GM18867 (cell line): Measurements from ENCODE around the gene HDAC5.
"Not testable (repeated sequence)": the region's sequence is repeated elsewhere in the genome, so short reads cannot be mapped to it uniquely, and the experiment has no call there.

ENCODE experiments used
- ATAC-seq: cut with Tn5 transposase; IDR thresholded peaks from one replicate; pipeline ENCODE4 v1.9.1; 2021; ENCODE audit warnings: mild to moderate bottlenecking, moderate library complexity; ENCODE audit not compliant: unreplicated experiment

The HDAC5 gene

DNA sequence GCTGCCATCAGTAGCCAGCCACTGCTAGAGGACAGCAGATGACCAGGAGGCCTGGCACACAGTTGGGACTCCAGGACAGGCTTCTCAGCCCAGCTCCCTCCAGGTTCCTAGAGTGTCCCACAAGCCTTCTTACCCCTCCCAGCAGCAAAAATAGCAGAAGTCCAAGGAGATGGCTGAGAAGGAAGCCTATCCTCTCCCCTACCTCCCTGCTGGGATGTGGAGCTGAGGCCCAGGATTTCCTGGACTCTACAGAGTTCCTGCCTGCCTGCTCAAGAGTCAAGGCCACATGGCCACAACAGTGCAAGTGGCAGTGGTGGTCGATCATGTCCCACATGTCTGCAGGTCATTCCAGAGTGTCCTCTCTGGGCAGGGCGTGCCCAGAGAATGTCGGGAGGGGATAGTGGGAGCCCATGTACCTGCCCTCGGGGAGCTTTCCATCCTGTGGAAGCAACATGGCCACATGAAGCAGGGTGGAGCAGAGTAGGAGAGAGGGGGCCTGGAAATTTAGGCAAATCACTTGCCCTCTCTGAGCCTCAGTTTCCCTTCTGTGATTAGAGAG is 10.6 kb upstream of the HDAC5 start:
- no peak for ATAC-seq

DNA sequence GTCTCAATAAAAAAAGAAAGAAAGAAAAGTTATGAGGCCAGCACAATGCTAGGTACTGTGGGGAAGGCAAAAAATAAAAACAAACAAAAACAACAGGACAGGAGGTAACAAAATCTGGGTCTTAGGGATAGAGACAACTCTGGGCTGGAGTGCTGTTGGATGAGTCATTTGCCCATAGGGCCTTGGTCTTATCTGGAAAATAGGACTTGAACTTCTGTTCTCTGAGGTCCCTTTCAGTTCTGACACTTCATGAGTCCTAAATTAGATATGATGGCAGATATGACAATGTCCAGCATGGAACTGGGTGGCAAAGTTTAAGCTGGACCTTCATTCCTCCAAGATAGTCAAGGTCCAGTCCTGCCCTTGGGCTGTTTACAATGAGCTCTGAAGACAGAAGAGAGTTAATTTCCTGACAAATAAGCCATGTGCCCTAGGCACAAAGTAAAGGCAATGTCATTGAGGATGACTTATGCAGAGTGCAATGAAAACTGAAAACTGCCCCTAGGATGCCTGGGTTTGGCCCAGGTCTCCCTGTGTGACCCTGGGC is 8.9 kb upstream of the HDAC5 start:
- no peak for ATAC-seq

DNA sequence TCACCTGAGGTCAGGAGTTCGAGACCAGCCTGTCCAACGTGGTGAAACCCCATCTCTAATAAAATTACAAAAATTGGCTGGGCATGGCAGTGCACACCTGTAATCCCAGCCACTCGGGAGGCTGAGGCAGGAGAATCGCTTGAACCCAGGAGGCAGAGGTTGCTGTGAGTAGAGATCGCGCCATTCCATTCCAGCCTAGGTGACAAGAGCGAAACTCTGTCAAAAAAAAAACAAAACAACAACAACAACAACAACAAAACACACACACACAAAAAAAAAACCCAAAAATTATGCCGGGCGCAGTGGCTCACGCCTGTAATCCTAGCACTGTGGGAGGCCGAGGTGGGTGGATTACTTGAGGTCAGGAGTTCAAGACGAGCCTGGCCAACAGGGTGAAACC is 7.9 kb upstream of the HDAC5 start:
- ATAC-seq, result not testable (repeated sequence)

DNA sequence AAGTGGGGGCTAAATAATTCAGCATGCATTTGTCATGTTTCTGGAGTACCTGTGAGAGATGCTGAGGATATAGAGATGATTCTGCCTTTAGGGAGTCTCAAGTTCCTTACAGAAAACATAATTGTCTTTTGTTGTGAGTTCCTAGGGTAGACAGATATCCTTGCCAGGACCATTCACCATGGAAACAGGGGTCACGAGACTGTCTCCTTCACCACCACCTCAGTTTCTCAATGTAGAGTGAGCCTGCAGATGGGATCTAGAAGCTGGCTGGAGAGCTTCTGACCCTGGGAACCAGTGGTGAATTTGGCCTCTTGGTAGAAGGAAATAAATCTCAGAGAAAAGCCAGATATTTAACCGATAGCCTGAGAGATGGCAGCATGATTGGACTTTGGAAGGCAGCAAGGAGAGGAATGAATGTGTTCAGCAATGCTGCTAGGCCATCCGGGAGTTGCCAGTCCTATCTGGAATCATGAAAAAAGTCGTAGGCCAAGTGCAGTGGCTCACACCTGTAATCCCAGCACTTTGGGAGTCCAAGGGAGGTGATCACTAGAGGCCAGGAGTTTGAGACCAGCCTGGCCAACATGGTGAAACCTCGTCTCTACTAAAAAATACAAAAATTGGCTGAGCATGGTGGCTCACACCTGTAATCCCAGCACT is 7.4 kb upstream of the HDAC5 start:
- ATAC-seq, result no peak

DNA sequence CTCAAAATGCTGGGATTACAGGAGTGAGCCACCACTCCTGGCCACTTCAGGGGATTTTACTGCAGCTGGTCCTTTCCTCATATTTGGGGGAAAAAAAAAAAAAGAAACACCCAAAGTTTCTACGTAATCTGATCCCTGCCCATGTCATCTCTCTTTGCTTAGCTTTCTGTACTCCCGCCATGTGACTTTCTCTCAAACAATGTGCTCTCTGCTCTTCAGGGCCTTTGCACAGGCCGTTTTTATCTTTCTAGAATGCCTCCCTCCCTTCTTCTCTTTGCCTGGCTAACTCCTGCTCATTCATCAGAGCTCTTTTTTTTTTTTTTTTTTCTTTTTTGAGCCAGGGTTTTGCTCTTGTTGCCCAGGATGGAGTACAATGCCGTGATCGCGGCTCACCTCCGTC is 4.9 kb upstream of the HDAC5 start:
- ATAC-seq, result no peak

DNA sequence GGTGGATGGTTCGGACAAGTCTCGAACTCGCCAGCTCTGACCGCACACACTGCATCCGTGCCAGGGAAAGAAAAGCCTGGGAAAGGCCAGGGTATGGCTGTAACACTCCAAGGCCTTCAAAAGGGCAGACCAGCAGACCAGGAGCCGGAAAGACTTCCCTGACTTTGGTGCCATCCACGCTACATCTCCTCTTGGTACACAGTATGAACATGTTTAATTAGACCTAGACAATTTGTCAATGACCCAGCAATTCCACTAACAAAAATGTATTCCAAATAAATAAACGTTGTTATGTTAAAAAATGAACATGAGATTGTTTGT is 637 bp upstream of the HDAC5 start:
- ATAC-seq, result no peak

DNA sequence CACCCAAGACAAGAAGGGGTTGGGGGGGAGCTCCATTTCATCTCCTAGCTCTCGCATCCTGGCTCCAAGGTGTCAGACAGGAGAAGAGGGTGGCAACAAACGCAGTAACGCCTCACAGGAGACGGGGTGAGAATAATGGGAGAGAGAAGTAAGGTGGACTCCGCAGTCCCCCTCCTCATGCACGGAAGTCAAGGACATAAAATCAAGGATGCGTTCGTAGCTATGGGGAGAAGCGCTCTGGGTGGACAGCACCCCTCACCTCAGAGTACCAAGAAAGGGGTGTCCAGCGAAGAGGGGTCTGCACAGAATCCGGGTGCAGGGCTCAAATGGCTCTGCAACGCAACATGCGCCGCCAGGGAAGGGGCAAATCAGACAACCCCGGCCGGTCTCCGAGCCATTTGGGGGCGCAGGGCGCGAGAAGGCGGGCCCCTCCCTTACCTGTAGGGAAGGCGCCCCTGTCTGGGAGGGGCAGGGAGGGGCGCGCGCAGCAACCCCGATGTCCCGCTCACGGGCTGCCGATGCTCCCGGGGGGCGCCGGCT is 555 bp downstream of the HDAC5 start:
- ATAC-seq, result peak; percentile 14

DNA sequence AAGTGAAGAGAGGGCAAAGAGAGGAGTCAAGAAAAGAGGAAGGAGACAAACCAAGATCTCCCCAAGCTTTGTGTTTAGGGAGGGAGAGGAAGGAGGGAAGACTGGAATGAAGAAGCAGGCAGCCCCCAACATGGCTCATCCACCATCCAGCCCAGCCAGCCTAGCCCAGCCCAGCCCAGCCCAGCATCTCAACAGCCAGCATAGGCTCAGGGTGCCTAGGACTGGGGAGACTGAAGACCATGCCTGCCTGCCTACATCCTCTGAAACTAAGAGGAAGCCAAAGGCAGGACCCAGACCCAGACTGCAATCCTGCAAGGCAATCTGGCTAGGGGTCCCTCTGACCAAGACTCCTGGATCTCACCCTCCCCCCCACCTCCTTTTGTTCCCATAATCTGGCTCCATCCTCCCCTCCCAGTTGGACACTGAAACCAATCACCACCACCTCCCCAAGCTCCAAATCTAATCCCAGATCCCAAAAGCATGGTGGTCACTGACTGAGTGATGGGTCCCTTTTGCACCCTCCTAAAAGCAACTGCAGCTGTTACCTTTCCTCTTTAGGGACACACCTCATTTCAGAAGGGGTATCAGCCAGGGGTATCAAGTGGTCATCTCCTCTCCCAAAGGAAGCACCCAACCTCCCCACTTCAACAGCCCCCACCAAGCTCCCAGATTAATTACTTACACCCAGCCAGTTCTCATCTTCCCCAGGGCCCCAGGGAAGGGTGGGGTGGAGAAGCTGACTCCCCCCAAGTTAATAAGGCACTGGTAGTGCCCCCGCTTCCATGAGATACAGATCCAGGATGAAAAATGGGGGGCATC is 1.2 kb downstream of the HDAC5 start:
- ATAC-seq, result no peak

DNA sequence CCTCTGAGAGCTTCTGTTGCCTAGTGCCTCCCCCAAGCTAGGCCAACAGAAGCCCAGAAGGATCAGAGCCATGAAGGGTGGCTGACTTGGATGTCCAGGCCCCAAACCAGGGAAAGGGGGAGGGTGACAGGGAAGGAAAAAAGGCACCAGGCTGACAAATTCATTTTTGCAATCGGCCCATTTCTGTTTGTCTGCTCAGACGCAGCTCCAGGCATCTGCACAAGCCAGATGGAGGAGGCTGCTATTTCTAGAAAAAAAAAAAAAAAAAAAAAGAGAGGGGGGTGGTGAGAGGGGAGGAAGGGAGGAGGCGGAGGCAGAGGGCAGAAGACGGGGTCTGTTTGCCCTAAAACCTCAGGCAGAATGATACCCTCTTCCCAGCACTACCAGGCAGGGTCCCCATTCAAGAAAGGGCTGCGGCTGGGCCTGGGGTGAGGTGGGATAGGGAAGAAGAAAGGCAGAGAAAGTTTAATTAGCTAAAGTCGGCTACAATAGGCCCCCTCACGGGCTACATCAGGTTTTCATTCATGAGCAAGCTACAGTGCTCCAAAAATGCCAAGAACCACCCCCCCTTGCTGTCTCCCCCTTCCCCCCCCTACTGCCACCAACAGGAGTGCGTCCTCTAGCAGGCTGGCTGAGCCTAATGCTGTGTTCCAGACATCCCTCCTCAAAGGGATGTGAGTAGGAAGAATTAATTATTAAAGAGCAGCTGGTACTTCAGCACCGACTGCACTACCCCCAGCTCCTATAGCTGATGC is 2.4 kb downstream of the HDAC5 start:
- no peak for ATAC-seq

DNA sequence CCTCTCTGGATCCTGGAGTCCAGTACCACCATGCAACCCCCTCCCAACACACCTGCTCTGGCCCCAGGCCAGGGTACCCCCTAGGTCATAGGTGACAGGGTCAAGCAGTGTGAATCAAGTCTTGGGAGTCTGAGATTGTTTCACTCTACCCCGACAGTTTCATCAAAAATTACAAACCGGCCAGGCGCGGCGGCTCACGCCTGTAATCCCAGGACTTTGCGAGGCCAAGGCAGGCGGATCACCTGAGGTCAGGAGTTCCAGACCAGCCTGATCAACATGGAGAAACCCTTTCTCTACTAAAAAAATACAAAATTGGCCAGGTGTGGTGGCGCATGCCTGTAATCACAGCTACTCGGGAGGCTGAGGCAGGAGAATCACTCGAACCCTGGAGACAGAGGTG is 3.2 kb downstream of the HDAC5 start:
- not testable (repeated sequence) for ATAC-seq

DNA sequence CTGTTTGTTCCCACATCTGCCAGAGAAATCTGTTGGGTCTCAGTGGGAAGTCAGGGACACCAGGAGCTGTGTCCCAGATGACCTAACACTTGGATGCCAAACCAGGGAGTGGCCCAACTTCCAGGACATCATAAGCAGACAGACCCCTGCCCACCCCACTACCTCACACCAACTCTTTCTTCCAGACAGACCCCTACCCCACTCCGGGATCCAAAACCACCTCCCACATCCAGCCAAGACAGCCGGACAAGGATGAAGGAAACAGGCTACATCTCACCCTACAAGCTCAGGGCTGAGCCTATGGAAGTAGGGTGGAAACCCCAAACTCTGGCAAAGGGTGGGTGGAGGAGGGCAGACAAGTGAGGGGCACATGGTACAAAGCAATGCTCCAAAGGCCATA is 3.6 kb downstream of the HDAC5 start:
- no peak for ATAC-seq

DNA sequence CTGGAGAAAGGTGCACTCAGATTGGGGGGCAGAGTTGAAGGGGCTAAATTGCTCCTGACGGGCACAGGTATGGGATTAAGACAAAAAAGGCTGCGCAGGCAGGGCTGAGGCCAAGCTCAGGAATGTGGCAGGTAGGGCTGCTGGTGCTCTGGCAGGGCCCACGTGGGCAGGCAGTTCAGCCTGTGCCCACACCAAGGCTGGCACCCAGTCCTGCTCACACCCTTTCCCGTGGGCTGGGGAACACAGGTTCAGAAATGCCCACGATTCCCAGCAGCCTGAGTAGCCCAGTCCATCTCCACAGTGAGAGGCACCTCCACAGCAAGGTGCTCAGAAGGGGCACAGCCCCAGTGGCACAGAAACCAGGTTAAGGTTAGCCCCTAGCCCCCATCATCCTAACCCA is 4.4 kb downstream of the HDAC5 start:
- ATAC-seq, result no peak

DNA sequence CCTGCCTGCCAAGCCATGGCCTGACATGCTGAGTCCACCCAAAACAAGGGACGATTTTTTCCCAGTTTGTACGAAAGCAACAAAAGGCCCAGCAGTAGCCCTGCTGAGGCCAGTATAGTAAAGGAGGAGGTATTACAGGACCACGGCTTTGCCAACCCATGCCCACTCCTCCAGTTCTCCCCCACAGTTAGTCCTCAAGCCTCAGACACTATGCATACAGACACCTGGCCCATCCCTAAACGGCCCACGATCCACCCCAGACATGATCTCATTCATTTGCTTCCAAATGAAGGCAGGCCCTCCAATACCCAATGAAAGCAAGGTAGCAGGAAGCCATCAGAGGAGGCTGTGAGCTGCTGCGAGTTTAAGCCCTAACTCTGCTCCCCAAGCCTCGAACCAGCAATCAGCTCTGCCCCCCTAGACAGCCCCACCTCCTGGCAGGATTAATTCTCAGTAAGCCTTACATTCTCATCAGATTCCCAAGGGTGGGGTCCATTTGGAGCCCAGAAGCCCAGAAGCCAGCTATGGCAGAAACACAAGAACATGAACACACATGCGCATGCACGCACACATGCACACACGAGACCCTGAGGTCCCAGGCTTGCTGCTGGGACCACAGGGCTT is 4.9 kb downstream of the HDAC5 start:
- no peak for ATAC-seq

DNA sequence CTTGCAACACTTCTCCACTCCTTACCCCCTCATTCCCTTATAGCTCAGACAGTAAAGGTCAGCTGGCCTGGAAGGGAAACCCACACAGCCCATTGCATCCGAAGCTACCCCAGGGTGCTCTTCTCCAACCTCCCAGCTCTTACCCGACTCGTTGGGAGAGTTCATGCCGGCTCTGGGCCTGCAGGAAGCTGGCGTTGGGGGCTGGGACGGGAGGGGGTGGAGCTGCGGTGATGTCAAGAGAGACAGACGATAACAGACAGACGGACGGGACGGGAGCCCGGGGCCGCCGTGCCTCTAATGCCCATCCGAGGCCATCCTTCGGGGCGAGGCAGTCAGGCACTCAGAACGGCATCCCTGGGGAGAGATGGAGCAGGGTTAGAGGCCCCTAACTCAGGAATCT is 6.1 kb downstream of the HDAC5 start:
- no peak for ATAC-seq

DNA sequence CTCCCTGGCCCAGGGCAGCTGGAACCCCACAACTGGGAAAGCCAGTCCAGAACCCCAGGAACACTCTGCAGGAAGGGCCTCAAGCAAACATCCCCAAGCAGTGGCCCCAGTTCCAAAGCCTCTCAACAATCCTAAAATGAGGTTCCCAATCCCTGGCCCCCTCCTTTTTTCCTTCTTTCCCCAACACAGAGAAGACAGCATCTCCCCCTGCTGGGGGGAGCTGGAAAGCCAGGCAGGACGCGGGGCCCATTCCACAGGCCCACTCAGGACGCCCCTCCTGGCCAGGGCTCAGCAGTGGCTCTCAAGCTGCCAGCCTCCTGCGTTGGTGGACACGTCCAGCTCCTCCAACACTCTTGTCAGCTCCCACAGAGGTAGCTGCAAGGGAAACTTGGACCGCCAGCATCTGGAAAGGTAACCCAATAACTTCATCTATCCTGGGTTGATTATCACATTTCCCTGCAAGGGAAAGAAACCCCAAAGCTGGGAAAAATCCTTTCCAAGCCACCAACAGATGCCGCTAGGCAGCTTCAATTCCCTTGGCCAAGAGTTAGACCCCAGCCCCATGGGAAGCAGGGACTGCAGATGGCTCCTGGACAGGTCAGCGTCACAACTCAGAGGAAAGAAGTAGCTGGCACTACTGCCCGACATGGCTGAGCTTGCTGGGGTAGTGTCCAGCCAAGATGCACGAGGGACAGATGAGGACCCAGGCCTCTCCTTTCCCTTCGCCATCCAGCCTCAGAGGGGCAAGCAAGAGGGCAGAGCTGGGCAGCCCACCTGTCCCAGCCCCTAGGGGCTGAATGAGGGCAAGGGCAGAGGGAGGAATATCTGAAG is 7.6 kb downstream of the HDAC5 start:
- no peak for ATAC-seq

DNA sequence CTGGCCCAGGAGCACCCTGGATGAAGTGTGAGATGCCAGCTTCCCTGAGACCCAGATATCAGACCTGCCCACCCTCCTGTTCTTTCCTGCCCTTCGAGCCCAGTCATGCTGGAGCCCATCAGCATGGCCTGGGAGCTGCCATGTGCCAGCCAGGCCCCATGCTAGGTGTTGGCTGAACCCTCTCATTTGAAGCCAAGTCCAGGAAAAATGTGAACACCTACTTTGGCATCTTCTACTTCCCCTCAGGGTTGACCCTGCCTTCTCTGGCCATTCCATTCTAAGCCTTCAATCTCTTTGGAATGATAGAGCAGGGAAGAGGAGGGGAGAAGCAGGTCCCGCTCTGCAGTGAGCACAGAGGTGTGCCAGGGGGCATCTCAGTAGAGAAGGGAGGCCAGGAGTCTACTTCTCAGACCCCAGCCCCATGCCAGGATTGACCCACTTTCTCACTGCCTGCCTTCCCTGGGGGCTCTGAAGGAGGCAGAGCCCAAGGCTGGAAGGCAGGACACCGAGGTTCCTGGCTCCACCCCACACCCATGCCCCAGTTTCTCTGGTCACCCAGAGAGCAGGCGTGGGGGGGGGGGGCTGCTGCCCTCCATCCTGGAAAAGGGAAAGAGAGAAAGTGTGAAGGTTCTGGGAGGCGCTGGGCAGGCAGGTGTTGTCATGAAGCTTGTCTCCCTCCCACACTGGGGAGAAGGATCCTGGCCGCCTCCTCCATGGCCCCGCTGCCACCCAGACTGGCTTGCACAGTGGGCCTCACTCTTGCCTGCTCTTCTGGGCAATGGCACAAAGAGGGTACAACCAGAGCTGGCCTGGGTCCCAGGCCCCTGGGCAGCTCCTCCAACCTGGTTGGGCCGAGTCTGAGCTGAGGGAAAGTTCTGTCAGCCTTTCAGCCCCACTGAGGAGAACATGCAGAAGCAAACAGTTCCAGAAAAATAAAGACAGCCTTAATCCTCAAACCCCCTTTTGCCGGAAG is 9.3 kb downstream of the HDAC5 start:
- ATAC-seq, result no peak

DNA sequence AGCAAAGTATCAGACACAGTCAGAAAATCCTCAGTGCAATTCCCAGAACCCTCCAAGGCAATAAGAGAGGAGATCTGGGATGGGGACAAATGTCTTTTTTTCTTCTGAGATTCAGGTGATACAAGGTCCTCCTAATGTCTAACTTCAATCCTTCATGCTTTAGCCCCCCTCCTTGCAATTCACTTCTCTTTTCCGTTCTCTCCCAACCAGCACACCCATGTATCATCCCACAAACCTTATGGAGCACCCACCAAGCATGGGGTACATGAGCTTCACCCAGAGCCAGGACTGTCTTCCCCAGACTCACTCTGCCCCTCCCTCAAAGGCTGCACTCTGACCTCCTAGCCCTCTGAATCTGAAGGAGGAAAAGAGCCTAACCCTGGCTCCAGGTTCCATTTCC is 10.1 kb downstream of the HDAC5 start:
- ATAC-seq, result no peak
